GM19467 (cell line): ENCODE data around the gene KATNA1.
"Not testable (repeated sequence)": the region's sequence is repeated elsewhere in the genome, so short reads cannot be mapped to it uniquely, and the experiment has no call there.

Experiments used
- ATAC-seq: cut with Tn5 transposase; IDR thresholded peaks from one replicate; pipeline ENCODE4 v1.9.1; 2021; ENCODE audit warnings: mild to moderate bottlenecking, moderate library complexity; ENCODE audit not compliant: unreplicated experiment

KATNA1 gene

DNA sequence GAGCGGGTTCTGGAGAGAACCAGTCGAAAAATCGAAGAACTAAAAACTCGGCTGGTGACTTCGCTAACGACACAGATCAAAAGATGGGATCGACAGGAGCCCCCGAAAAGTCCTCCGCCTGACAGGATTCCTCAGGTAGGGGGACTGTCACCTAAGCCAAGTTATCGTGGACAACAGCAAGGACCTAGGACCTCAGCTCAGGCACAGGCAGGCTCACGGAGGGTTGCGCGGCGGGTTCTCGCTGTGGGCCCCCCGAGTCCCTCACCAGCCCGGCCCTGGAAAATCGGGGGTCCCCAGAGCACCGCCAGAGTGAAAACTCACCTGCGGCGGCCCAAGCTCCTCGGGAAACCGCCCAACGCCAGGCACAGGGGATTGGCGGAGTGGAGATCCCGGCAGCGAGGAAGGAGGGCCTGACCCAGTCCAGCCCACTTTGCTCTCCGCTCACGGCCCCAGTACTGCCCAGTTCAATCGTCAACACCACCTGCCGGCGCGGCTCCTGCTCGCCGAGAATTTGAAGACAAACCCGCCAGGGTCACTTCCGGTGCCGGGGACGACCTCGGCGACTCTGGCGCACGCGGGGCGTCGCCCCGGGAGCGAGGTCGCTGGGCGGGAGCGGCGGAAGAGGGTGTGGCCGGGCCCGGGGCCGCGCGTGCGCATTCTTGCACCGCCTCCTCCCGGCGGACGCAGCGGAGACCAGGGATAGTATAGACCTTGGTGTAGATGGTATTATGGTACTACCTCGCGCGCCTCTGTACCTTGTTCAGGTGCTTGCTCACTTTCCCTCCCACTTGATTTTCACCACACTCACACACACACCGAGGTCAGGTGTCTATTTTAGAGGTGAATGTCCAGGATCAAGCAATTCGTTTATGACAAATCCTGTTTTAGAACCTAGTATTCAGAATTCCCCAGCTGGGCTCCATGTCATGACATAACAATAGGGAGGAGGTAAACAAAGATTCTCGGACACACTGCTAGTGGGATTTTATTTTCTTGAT, at the start of gene KATNA1:
Gene KATNA1, minus strand, starts transcription at position 567 of the 998 bp plus-strand sequence. CDS start 10,167 bp downstream, outside the sequence.
- ATAC-seq: peak; percentile 94

DNA sequence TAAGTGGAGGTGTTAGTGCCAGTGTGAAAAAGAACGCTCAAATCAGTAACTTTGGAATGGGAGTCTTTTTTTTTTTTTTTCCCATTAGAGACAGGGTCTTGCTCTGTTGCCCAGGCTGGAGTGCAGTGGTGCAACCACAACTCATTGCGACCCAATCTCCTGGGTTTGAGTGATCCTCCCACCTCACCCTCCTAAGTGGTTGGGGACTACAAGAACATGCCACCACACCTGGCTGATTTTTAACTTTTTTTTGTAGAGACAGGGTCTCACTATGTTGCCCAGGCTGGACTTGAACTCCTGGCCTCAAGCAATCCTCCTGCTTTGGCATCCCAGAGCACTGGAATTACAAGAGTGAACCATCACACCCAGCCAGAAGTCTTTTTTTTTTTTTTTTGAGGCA, 49.7 kb upstream of the KATNA1 start:
- ATAC-seq: no peak

DNA sequence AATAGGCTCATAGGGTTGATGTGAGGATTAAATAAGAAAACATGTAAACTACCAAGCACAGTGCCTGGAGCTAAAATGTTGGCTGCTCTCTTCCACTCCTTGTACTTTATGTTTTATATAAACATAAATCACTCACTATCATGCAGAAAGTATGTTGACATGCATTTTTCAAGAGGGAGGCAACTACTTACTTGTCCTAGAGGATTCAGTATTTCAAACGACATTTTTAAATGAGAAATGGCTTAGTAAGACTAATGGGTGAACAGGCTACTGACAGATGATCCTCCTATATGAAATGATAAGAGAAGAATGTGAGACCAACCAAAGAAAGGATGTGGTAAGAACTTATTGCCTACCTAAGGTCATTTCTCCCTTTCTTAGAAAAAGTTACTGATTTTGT, 48.4 kb upstream of the KATNA1 start:
- no peak for ATAC-seq

DNA sequence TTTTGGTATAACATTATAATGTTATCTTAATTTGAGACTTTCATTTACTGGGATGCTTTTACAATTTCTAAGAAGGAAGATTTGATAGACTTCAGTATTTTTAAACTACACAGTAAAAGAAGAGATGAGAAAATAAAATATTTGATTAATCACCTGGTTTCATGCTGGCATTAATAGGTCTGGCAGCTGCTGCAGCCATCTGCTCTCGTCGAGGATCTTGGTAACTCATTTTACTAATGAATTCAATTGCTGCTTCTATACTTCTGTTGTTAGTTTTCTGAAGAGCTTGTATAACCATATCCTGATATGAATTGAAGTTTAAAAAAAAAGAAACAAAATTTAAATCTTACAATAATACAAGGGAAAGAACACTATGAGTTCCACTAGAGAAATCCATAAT, 46.4 kb upstream of the KATNA1 start:
- no peak for ATAC-seq

DNA sequence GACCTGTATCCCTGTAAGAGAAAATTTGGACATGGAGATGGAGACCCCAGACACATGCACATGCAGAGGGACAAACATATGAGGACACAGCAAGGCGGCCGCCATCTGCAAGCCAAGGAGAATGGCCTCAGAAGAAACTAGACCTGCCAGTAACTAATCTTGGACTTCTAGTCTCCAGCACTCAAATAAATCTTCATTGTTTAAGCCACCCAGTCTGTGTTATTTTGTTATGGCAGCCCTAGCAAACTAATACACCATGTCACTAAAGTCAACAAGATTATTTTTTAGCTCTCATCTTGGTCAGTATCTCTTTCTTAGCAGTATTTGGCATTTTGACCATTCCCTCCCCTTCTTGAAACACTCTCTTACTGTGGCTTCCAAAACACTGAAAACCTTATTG, 42.7 kb upstream of the KATNA1 start:
- no peak for ATAC-seq

DNA sequence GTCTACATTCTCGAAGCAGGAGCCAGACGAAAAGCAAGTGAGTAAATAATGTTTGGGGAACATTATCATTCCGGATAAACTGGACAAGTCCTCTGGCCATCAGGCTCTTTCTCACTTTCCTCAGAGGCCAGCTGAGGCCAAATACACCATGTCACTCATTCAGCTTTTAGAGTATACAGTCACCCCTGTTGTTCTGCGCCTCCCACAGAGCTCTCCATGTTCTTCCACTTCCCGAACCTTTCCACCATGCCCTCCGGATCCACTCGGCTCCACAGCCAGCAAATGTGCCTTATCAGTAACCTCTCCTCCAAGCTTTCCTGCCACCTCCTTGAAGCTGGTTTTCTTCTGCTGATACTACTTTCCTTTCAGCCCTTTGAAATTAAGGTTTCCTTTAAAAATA, 37.7 kb upstream of the KATNA1 start:
- no peak for ATAC-seq

DNA sequence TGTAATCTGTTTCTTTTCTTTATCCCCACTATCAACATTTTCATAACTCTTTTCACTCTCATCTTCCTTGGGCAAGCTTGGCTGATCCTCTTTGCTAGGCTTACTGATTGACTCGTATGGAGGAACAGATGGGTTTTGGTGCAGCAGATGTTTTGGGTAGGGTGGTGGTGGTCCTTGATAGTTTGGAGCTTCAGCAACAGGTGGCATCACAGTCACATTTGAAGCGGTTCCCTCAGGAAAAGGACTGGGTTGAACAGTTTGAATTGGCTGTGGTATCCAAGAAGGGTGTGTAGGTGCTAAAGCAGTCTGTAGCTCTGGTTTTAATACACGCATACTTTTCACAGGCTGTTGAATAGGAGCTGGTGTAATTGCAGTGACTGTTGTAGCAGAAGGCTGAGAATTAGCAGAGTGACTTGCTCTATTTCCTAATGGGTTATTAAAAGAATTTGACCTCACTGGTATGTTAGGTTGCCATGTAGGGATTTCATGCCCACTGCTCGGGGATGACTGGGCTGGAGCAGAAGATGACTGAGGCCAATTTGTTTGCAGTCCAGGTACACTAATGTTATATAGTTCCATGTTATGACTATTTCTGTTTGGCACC, 34.8 kb upstream of the KATNA1 start:
- ATAC-seq: no peak

DNA sequence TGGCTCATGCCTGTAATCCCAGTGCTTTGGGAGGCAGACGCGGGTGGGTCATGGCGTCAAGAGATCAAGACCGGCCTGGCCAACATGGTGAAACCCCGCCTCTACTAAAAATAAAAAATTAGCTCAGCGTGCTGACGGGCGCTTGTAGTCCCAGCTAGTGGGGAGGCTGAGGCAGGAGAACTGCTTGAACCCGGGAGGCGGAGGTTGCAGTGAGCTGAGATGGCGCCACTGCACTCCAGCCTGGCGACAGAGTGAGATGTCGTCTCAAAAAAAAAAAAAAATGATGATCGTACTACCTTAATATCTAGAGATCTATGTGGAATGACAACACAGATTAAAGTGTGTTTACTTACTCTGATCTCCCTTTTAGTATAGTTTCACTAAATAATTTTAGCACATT, 33.3 kb upstream of the KATNA1 start:
- not testable (repeated sequence) for ATAC-seq

DNA sequence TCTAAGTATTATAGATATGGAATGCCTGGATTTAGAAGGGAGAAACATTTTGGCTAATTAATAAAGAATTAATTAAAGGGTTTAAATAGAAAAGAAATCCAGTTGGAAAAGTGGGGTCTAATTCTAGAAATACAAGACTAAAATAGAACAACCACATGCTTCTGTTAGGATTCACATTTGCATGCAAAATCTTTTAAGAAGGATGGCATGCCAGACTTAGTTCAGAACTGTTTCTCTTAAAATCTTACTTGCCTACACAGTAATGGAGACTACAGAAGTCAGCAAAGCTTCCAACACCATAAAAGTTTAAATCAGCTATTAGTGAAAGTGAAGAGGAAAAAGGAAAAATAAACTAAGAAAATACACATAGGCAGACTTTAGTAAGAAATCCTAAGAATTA, 32.7 kb upstream of the KATNA1 start:
- no peak for ATAC-seq

DNA sequence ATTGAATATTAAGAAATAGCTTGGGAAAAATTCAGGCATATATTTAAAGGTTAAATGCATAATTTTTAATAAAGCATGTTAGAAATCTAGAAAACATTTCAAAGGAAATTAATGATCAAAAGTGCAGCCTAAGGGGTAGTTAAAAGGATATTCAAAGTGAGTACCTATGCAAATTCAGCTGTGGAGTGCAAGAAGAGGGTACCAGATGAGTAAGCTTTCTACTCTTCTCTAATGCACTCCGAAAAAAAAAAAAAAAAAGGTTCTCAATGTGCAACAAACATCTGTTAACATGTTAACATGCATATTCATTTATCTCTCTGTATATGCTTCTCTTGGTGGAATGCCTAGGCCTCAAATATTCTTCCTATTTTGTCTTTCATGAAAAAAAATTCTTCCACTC, 32.0 kb upstream of the KATNA1 start:
- no peak for ATAC-seq

DNA sequence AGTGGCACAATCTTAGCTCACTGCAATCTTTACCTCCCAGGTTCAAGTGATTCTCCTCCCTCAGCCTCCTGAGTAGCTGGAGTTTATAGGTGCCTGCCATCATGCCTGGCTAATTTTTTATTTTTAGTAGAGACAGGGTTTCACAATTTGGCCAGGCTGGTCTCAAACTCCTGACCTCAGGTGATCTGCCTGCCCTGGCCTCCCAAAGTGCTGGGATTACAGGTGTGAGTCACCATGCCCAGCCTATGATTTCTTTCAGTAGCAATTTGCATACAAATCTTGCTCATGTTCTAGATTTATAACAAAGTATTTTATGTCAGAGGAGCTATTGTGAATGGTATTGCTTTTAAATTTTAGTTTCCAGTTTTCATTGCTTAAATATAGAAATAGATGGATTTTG, 23.8 kb upstream of the KATNA1 start:
- not testable (repeated sequence) for ATAC-seq

DNA sequence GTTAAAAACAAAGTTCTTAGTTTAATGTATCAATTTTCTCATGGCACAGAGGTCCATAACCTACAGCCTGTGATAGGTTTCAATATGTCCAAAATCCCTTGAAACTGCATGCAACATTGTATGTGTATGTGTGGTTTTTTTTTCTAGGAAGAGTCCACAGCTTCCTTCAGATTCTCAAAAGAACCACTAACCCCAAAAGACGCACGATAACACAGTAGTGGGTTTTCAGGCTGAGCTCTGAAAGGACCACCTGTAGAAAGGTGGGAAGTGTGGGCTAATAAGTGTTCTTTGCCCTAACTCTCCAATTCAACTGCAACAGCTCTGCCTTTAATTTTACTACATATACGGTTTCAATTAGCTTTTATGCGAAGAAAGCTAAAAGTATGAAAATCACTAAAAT, 11.5 kb upstream of the KATNA1 start:
- no peak for ATAC-seq

DNA sequence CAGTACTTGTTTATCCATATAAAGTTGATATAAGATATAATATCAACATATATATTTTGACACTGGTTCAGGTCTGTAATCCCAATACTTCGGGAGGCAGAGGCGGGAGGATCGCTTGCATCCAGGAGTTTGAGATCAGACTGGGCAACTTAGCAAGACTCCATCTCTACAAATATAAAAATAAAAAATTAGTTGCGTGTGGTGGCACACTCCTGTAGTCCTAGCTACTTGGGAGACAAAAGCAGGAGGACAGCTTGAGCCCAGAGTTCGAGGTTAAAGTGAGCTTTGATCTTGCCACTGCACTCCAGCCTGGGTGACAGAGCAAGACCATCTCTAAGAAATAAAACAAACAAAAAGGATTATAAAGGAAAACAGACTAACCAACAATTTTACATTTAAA, 8.9 kb upstream of the KATNA1 start:
- ATAC-seq: no peak

DNA sequence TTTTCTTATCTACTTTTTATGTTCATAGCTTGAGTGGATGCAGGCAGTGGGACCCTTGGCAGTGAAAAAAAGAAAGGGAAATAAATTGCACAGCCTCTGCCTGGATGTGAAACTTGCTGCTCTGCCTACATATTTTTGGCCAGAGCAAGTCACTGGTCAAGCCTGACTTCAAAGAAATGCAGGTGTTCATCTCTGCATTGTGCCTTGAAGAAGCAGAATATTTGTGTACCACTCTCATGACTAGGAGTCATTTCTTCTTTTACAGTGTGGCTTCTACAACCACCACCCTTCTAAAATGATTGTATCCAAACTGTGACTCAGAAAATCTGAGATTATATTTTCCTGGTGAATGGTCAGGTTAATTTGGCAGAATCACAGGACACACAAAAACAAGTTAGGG, 2.5 kb upstream of the KATNA1 start:
- ATAC-seq: no peak

DNA sequence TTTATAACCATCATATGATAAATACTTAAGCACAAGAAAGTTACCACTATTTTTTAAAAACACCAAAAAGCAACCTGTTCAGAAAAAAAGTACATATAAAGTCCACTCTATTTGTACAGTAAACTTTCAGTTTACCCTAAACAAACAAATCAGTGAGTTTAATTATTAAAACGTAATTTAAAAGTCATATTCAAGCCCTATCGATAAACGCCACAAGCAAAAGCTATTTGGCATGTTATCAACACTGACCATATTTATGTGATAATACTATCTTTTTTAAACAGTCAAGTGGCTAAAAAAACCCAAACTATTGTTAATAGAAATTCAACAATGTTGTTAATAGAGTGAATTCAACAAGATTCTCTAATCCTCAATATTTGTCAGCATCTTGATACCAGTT, 1.9 kb downstream of the KATNA1 start:
- ATAC-seq: no peak

DNA sequence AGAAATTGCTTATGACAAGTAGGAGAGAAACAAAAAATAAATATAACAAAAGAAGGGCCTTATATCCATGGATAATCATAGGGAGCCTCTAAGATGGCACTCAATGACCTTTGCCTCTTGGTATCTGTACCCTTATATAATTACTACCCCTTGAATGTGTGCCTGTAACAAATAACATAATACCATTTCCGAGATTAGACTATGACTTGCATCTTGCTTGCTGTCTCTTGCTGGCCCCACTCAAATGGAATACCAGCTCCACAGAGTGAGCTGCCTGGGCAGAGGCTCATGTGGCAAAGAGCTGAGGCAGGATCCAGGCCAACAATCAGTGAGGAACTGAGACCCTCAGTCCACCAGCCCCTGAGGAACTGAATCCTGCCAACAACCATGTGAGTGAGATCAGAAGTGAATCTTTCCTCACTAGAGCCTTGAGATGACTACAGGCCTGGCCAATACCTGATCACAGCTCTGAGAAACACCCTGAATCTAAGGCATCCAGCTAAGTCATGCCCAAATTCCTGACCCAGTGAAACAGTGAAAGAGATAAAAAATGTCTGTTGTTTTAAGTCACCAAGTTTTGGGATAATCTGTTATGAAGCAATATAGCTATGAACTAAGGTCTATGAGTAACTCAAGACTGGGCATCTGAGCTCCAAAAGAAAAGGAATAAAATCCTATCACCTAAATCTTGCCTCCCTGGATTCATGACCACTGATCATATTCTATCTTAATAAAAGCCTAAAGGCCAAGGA, 5.5 kb downstream of the KATNA1 start:
- no peak for ATAC-seq

DNA sequence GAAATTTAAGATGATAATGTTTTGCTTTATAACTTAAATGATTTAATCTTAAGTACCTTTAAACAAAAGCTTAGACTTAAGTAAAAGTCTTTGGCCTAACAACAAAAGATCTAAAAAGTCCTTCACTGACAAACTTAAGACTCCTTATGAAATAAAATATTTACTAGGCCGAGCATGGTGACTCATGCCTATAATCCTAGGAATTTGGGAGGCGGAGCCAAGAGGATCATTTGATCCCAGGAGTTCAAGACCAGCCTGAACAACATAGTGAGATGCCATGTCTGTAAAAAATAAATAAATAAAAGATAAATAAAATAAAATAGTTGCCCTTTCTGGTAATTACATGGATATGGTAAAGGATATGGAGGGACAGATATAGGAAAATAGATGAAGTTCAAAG, 12.4 kb downstream of the KATNA1 start:
- ATAC-seq: no peak

DNA sequence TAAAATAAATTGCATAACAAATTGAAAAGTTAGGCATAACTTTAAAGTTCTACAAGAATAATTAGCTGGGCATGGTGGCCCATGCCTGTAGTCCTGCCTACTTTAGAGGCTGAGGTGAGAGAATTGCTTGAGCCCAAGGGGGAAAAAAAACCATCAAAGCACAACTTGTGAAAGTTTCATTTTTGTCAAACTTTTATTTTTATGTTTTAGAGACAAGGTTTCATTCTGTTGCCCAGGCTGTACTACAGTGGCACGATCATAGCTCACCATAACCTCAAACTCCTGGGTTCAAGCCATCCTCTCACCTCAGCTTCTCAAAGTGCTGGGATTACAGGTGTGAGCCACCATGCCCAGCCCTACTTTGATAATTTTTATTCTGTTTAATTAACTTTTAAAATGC, 14.2 kb downstream of the KATNA1 start:
- ATAC-seq: no peak

DNA sequence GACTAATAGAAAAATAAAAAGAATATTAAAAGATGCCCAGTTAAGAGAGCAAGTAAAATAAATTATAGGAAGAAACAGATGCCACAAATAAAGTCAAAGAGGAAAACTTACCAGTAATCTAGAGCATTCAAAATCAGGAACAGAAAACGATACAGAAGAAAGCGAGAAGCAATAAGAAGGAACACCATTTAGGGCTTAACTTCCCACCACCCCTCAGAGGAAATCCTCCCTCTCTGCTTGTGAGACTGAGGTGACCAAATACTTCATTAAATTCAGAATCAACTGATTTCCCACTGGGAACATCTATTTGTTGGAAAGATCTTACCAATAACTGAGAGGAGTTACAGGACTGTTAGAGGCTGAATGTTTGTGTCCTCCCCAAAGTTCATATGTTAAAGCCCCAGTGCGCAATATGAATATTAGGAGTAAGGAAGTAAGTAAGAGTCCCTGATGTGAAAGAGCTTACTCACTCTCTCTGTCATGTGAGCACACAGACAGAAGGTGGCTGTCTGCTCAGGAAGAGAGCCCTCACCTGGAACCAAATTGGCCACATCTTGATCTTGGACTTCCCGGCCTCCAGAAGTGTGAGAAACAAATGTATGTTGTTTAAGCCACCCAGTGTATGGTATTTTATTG, 19.5 kb downstream of the KATNA1 start:
- ATAC-seq: peak; percentile 71

DNA sequence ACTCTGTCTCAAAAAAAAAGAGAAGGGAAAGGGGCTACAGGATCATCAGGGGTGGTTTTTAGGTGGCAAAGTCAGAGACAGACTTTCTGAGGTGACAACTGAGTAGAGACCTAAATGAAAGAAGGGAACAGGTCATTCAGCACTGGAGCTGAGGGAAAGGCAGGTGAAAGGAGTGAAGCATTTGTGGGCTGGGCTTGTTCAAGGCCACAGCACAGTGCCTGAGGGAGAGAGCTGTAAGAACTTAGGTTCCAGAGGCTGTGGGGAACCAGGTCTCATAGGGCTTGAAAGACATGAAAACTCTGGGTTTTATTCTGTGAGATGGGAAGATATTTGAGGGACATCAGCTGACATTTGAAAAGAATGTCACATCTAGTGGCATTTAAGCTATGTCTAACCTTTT, 20.8 kb downstream of the KATNA1 start:
- ATAC-seq: no peak

DNA sequence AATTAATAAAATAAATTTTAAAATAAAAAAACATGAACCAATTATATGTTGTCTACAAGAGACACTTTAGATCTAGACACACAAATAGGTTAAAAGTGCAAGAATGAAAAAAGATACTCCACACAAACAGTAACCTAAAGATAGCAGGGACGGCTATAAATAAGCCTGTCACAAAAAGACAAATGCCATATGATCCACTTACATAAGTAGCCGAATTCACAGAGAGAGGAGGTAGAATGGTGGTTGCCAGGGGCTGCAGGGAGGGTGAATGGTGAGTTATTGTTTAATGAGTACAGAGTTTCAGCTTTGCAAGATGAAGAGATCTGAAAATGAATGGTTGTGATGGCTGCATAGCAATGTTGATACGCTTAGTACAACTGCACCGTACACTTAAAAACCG, 32.7 kb downstream of the KATNA1 start:
- no peak for ATAC-seq
